ENCODE measurements around the gene IL17RD. TPM values are rescaled to one million over a fixed set of nuclear protein-coding genes. Genes with fewer than 3 reads are reported as not detected.

Gene IL17RD
- total RNA-seq, 6 experiments from 2014 or later = under 0.01 to 0.40 (median 0.29) TPM

DNA sequence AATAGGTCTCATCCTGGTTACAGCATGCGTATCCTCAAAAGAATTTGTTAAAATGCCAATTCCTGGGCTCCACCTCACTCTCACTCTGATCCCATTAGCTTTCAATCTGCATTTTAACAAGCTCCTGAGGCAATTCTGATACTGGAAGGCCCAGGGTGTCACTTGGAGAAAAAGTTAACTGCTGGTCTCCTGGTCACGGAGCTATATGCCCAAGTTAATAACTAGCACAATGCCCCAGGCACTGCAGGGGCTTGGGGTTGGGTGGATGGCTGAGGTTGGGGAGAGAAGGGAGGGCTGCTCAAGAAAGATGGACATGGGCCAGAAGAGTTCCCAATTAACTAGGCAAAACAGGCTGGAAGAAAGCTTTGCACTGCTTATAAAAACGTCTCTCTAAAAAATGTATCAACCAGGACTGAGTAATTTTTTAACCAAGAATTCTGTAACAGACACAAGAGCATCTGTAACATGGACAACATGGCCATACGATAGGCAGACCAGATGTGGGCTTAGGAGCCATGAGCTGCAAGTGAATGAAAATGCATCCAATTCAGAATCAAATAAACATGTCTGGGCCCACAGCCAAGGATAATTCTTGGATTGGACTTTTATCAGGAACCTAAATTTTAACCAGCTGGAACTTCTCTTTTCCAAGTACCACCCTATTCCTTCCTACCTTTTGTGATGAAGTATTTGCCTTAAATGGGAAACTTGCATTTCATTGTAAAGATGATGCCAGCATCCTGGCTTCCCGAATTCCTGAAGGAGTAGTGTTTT is 4.2 kb downstream of the IL17RD start:
- Histone ChIP-seq H3K9me3 (no peaks in the 10 kb centered on the region), H3K4me3 (no peak overlapping the region), H3K4me1 (peaks cover 0 to 17% (median 3%) of the 10 kb centered on the region in 4 donors), H3K27ac (no peak overlapping the region), H3K36me3 (no peaks in the 10 kb centered on the region), H3K27me3 (no peaks in the 10 kb centered on the region)
- DNase-seq (no peak), ATAC-seq (peak in 2 of 4 donors; percentile 15 to 30)
- intact Hi-C loops (cut with DNase I) = no loop called here
- WGBS (ENCODE audit: insufficient coverage, low coverage, low lambda C conversion rate, missing lambda C conversion rate) = 31% methylated on average over 5 of the region's 5 CpGs
- no peak for TF ChIP-seq POLR2A (IDR thresholded peaks at IDR 0.05)
- TF ChIP-seq, protein P1, sequence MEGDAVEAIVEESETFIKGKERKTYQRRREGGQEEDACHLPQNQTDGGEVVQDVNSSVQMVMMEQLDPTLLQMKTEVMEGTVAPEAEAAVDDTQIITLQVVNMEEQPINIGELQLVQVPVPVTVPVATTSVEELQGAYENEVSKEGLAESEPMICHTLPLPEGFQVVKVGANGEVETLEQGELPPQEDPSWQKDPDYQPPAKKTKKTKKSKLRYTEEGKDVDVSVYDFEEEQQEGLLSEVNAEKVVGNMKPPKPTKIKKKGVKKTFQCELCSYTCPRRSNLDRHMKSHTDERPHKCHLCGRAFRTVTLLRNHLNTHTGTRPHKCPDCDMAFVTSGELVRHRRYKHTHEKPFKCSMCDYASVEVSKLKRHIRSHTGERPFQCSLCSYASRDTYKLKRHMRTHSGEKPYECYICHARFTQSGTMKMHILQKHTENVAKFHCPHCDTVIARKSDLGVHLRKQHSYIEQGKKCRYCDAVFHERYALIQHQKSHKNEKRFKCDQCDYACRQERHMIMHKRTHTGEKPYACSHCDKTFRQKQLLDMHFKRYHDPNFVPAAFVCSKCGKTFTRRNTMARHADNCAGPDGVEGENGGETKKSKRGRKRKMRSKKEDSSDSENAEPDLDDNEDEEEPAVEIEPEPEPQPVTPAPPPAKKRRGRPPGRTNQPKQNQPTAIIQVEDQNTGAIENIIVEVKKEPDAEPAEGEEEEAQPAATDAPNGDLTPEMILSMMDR (IDR thresholded peaks at IDR 0.05) = no peak

DNA sequence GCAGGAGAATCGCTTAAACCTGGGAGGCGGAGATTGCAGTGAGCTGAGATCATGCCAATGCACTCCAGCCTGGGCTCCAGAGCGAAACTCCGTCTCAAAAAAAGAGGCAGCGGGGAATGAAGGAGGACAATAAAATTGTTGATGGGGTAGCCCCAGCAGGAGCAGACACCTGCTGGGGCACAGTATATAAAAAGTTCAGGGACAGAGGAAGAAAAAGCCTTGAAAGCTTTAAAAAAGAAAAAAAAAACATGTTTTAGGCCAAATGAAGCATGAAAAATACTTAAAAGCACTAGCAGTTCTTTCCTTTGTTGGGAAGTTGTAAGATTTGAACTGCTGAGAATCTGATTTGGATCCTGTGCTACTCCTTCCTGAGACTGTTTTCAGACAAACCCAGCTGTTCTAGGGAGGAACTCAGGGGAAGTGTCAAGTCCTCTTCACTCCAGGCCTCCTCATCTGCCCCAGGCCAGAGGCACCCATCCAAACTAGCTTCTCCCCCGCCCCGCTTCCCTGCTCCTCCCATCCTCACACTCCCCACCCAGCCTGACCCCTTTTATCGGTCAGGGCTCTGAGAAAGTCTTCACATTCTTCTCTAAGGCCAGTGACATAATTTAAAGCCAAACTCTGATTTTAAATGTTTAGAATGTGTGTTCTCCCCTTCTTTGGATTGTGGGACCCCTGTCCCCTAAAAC is 4.9 kb downstream of the IL17RD start:
- peaks cover 0 to 17% (median 3%) of the 10 kb centered on the region in 4 donors for H3K4me1 ChIP-seq
- intact Hi-C loops (cut with DNase I) = no loop called here
- no peaks in the 10 kb centered on the region for H3K27me3 ChIP-seq
- no peaks in the 10 kb centered on the region for H3K9me3 ChIP-seq
- H3K4me3 ChIP-seq = no peak overlapping the region
- no peak for ATAC-seq
- 79% methylated on average over 7 of the region's 8 CpGs for WGBS (ENCODE audit: insufficient coverage, low coverage, low lambda C conversion rate, missing lambda C conversion rate)
- no peak for DNase-seq
- no peak for TF ChIP-seq POLR2A (IDR thresholded peaks at IDR 0.05)
- TF ChIP-seq, protein P1 (IDR thresholded peaks at IDR 0.05) = no peak
- no peak overlapping the region for H3K27ac ChIP-seq
- H3K36me3 ChIP-seq = no peaks in the 10 kb centered on the region

DNA sequence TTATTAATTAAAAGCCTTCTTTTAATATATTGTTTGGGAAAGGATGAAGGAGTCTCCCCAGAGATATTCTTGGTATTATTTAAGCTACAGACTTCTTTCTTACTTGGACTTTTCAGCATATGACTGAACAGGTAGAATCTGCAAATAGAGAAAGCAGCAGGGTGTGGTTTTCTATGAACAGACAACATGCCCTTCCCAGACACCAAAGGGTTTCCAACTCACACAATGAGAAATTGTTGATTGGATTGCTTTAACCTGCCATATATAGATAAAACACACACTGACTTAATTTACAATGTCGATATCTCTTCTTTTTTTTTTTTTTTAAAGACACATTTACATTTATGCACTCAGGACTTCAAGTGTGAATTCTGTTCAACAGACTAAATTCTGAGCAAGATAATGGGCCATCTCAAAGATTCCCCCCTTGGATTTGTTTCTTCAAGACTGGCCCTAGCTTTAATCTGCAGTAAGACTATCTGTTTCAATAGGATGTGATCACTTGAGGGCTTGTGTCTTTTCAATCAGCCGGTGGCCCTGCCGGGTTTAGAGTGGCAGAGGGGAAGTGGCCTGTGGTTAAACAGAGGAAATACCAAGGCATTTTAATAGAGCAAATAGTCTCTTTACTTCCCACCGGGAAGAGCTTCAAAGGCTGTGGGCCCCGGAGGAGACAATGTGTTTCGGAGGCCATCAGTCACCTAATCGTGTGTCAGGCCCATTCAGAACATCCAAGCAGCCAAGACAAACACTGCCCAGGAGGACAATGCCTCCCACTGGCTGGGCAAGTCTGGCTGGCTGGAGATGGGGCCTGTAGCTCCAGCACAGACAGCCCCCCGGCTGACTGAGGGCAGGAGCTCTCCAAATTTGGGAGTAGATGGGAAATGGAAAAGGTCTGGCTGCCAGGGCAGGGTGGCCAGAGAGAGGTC is 6.1 kb downstream of the IL17RD start:
- 31% methylated on average over 5 of the region's 8 CpGs for WGBS (ENCODE audit: insufficient coverage, low coverage, low lambda C conversion rate, missing lambda C conversion rate)
- Histone ChIP-seq H3K36me3 (no peaks in the 10 kb centered on the region), H3K27me3 (no peaks in the 10 kb centered on the region), H3K4me3 (no peak overlapping the region), H3K9me3 (no peaks in the 10 kb centered on the region), H3K4me1 (peaks cover 0 to 9% (median 0%) of the 10 kb centered on the region in 4 donors), H3K27ac (no peak overlapping the region)
- TF ChIP-seq POLR2A (IDR thresholded peaks at IDR 0.05) = no peak
- TF ChIP-seq, protein P1 (IDR thresholded peaks at IDR 0.05) = no peak
- ATAC-seq = no peak
- intact Hi-C loops (cut with DNase I) = no loop called here
- DNase-seq = no peak

DNA sequence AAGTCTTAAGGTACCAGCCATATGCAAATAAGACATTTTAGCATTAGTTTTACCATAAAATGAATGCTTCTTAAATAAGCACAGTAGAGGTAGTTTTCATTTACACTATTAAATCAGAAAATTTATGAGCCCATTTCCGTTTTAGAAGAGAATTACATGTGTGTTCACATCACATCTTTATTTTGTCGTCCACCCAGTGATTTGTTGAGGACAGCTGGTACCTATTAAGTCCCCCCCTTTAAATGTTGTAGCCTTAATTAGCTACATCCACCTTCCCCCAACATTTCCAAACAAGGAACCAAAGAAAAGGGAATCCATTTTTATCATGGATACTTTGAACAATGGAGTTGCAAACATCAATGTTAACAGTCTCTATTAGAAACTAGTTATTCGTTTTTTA is 6.8 kb downstream of the IL17RD start:
- TF ChIP-seq, protein P1 (IDR thresholded peaks at IDR 0.05) = no peak
- no peak for TF ChIP-seq POLR2A (IDR thresholded peaks at IDR 0.05)
- Histone ChIP-seq H3K27ac (no peak overlapping the region), H3K9me3 (no peaks in the 10 kb centered on the region), H3K4me1 (peaks cover 0 to 9% (median 0%) of the 10 kb centered on the region in 4 donors), H3K27me3 (no peaks in the 10 kb centered on the region), H3K4me3 (no peak overlapping the region), H3K36me3 (no peaks in the 10 kb centered on the region)
- intact Hi-C loops (cut with DNase I) = no loop called here
- WGBS (ENCODE audit: insufficient coverage, low coverage, low lambda C conversion rate, missing lambda C conversion rate) = 44% methylated on average over 3 of the region's 3 CpGs
- ATAC-seq (no peak), DNase-seq (no peak)
